DMS 273 (cell line): ENCODE results near the gene CPT2.

ENCODE experiments used
- DNase-seq: peaks from one replicate; lab custom pipeline; 2025; ENCODE audit not compliant: unreplicated experiment; lab: John Stamatoyannopoulos, UW

CPT2 gene

GRCh38 chr1:53214376-53214940 lies 17.8 kb downstream of the CPT2 start:
- no peak for DNase-seq

DNA sequence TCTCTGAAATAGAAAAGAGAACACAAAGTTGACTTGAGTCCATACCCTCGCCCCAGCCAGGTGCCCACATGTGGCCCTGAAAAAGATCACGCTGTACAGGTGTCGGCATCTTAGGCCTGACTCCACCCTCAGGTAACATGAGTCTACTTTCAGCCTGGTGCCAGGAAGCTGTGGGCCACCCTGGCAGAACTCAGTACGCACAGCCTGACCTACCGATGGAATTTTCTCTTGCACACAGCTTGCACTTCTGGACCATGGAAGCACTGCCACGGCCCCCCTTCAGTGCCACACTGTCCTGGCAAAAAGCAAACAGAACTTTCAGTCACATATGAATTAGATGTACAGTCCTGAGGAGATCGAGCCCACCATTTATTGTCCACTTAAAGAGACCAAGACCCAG lies 21.6 kb downstream of the CPT2 start:
- no peak for DNase-seq

- DNase-seq: no peak
Observed at GRCh38 chr1:53219711-53220110, 23.1 kb downstream of the CPT2 start.

DNA sequence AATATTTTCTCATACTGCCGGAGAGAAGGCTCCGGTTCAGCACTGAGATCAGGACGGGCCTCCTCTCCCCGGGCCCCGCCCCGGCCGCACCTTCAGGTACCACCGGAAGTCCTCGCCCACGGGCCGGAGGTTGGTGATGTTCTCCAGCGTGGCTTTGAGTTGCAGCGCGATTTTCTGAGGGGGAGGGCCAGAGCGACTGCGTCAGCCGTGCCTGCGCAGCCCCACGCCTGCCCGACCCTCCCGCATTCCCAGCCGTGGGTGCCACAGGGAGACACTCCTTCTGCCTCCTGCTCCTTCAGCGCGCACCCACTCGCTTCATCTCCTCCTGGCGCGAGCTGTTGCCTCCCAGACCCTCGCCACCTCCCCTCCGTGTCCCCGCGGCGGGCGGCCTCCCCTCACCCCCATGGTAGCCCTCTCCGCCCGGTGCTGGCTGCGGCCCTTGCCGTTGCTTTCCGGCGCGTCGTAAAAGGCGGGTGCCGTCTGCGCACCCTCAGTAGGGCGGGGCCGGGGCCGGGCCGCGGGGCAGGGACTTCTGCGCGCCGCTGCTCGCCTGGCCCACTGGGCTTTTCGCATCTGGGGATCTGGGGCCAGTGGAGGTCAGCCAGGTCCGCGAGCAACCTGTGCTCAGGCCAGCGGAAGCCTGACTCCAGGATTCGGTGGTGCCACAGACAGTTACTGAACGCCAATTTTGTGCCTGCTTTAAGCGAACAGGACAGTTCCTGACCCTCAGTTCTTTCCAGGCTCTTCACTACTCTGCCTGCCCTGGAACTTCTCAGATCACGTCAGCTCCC lies 23.7 kb downstream of the CPT2 start, which contains the start of gene CZIB:
Gene CZIB (minus strand): TSS at position 464 of the 791 bp plus-strand sequence. CDS start 59 bp downstream, at position 405.
- DNase-seq: peak; percentile 97

GRCh38 chr1:53220962-53221286 lies 24.3 kb downstream of the CPT2 start:
- no peak for DNase-seq

DNA sequence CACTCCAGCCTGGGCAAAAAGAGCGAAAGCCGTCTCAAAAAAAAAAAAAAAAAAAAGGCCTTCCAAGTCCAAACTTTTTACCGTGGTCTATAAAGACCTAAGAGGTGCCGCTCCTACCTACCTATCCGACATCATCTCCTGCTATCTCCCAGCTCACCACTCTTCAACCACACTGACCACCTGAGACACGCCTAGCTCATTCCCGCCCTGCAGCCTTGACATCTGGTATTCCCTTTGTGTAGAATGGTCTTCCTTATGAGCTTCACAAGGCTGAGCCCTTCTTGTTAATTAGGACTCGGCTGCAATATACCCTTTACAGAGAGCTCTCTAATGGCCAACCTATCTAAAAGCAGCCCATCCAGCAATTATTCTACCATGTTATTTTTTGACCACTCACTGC lies 41.0 kb downstream of the CPT2 start:
- peak; percentile 30 for DNase-seq

DNA sequence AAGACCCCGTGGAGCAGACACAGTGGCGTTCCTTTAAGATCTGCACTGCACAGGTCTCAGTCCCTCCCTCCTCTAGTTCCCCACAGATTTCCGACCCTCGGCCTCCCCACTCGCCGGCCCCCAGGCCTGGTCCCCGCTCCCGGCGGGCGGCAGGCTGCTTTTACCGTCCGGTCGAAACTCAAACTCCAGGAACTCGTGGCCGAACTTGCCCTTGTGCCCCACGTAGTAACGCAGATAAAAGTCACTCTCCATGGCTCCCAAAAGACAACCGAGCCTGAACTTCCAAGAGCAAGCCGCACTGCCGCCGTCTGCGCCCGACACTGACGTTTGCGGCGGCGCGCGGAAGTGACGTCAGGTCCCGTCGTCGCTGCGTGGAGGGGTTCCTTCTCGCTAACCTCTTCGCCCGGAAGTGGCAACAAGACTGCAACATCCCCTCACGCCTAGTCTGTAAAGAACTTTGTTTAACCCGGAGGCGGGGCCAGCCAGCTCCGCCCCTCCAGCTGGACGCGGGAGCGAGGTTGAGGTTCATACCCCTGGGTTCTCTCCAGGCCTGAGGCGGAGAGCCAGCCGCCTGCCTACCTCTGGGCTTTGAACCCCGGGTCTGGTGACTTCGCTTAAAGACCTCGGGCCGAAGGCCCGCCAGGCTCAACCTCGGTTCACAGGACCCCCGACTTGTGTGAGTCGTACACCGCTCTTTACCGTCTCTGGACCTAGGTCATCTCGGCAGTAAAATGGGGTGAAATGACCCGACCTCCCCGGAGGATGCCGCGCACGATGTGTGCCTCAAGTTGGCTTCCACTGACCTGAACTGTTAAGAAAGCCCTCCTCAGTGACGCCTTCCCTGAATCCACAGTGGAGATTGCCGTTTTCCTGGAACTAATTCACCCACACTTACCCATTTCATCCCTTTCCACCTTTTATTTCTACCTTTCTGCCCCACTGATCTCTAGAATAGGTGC lies 41.9 kb downstream of the CPT2 start, which contains the start of gene MAGOH:
Gene MAGOH (minus strand): TSS at position 322 of the 959 bp plus-strand sequence. CDS start 70 bp downstream, at position 252.
- DNase-seq: peak; percentile 99

- DNase-seq: no peak
Observed at GRCh38 chr1:53241828-53242227, 45.2 kb downstream of the CPT2 start.

DNA sequence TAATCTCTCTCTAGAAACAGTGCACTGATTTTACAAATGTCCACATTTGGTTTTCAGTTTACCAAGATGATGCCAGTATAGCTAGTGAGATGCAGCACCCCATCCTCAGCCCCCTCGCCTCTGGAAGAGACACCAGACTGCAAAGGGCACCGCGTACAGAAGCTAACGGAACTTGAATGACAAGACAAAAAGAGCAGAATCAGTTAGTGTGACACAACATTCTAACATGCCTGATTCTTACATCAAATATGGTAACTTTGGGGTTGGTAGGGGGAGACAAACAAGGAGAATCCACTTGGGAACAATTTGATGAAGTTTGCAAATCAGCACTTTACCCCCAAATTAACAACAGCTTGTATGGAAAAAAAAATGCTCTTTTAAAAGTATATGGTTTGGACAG lies 45.8 kb downstream of the CPT2 start:
- no peak for DNase-seq

GRCh38 chr1:53244141-53244540 lies 47.5 kb downstream of the CPT2 start:
- no peak for DNase-seq

DNA sequence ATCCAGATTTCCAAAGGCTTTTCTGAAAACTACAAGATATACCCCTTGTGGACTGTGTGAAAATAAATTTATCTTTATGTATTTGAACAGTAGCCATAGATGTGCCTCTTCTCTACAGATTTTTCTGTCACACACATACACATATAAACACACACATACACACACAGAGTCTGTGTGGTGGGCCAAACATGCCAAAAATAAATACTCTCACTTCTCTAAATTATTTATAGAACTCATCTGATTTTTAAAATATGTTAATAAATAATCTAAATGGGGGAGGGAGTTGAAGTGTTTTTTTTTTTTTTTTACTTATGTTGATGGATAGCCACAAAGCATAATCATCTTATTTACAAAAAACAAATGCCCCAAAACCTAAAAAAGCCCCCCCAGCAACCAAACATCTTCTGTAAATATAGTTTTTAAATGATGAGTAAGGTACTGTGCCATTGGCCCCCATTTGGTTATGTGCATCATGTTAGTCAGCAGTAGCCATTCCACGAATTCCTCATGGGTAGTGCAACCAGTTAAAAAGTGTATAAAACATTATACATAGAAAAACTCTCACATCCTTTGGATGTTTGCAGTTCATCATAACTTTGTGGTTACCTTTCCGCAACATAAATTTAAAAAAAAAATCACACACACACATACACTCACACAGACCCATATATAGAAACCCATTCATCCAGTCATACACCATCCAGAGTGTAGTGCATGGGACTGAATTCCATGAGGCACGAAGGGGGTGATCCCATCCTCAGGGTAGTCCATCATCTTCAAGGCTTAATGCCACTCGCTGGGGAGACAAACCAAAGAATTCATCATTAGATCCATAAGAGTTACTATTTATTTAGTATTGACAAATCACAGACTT lies 49.9 kb downstream of the CPT2 start:
- DNase-seq: no peak

- peak; percentile 83 for DNase-seq
Observed at GRCh38 chr1:53249706-53250105, 53.1 kb downstream of the CPT2 start.

GRCh38 chr1:53250325-53250724 lies 53.7 kb downstream of the CPT2 start:
- DNase-seq: no peak

GRCh38 chr1:53254011-53254640 lies 57.5 kb downstream of the CPT2 start:
- DNase-seq: no peak

- no peak for DNase-seq
Observed at GRCh38 chr1:53255031-53255430, 58.4 kb downstream of the CPT2 start.

DNA sequence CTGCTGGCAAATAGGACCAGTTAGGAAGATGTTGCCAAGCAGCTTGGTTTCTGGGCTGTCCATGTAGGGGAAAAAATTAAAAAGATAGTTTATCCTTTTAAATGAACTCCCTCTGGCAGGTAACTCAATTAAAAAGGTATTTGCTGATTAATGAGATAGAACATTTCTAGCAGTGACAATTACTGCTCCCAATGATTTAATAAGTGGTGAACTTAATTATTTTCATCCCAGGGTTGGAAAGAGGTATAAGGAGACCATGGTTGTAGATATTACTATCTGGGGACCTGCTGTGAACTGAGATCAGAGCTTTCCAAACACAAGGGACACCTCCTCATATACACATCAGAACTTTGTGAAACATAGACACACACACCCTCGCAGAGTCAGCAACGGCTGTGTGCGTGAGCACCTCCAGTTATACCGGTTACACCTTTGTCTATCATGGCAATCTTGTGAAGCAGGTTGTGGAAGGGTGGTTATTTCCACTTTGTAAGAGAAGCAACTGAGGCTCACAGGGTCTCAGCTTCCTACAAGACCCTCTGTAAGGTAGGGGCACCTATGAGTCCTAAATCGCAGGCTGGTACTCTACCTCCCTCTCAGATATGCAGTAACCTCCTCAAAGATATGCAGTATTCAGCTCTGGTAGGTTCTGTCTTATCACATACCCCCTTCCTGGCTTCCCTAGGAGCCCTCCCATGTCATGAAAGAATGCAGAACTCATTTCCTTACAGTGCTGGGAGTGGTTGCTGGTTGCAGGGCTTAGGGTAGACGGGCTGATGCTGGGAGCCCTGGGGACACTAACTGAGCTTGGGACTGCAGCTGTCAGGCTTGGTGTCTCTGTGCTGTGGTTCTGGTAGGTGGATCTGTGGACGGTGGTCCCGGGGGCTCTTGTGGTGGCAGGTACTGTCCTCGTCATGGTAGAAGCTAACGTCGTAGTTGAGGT lies 60.2 kb downstream of the CPT2 start:
- DNase-seq: no peak

GRCh38 chr1:53257454-53258081 lies 60.9 kb downstream of the CPT2 start:
- DNase-seq: no peak

GRCh38 chr1:53258216-53258615 lies 61.6 kb downstream of the CPT2 start:
- DNase-seq: no peak

- no peak for DNase-seq
Observed at GRCh38 chr1:53259932-53260331, 63.3 kb downstream of the CPT2 start.
